Renal cortical epithelial cell (primary cell): Measurements from ENCODE around the gene TOMT. TPM values are rescaled to one million over a fixed set of nuclear protein-coding genes. Genes with fewer than 3 reads are reported as not detected.

Experiments
- DNase-seq: peaks from one replicate; pipeline ENCODE4 v3.0.0-alpha.2; 2011; ENCODE audit warnings: low read depth
- total RNA-seq: library from RNA; depleted of rRNA; stranded (reverse); fragments of >200 nt; gene quantifications from 2 replicates; pipeline ENCODE4 v1.2.3, GENCODE V29; 2014

Gene TOMT
- not detected in 2 replicates for total RNA-seq

GRCh38 chr11:72105888-72106287 lies at the start of gene TOMT:
TOMT (plus strand) TSS chr11:72105924; CDS start chr11:72105952, 28 bp downstream.
- DNase-seq, result no peak

GRCh38 chr11:72058416-72059034 lies 47.2 kb upstream of the TOMT start:
- no peak for DNase-seq

GRCh38 chr11:72061739-72062396 lies 43.9 kb upstream of the TOMT start:
- DNase-seq, result no peak

GRCh38 chr11:72066855-72067254 lies 38.9 kb upstream of the TOMT start:
- no peak for DNase-seq

- DNase-seq, result peak; percentile 64
Observed at GRCh38 chr11:72067266-72067665, 38.5 kb upstream of the TOMT start.

- no peak for DNase-seq
Observed at GRCh38 chr11:72067676-72068075, 38.0 kb upstream of the TOMT start.

- no peak for DNase-seq
Observed at GRCh38 chr11:72069200-72069599, 36.5 kb upstream of the TOMT start.

- DNase-seq, result peak; percentile 95
Observed at GRCh38 chr11:72069787-72070251, 35.9 kb upstream of the TOMT start.

GRCh38 chr11:72070491-72070890 lies 35.2 kb upstream of the TOMT start:
- DNase-seq, result no peak

GRCh38 chr11:72072348-72072747 lies 33.4 kb upstream of the TOMT start:
- DNase-seq, result peak; percentile 75

- DNase-seq, result no peak
Observed at GRCh38 chr11:72075109-72075508, 30.6 kb upstream of the TOMT start.

GRCh38 chr11:72075756-72076155 lies 30.0 kb upstream of the TOMT start:
- no peak for DNase-seq

GRCh38 chr11:72078477-72078876 lies 27.2 kb upstream of the TOMT start:
- DNase-seq, result peak; percentile 47

- no peak for DNase-seq
Observed at GRCh38 chr11:72079819-72080325, 25.9 kb upstream of the TOMT start.

GRCh38 chr11:72080326-72081183 lies 25.2 kb upstream of the TOMT start, which contains the start of the genes LRRC51 and NUMA1:
LRRC51 (plus strand) TSS chr11:72080850; CDS start chr11:72089084, 8,234 bp downstream.
NUMA1 (minus strand) TSS chr11:72080542; CDS start chr11:72035943, 44,599 bp downstream.
- peak; percentile 99 for DNase-seq

- DNase-seq, result no peak
Observed at GRCh38 chr11:72081184-72081644, 24.5 kb upstream of the TOMT start.

- DNase-seq, result peak; percentile 58
Observed at GRCh38 chr11:72081821-72082453, 23.8 kb upstream of the TOMT start.

GRCh38 chr11:72083414-72083813 lies 22.3 kb upstream of the TOMT start:
- no peak for DNase-seq

- DNase-seq, result no peak
Observed at GRCh38 chr11:72084076-72084475, 21.6 kb upstream of the TOMT start.

- no peak for DNase-seq
Observed at GRCh38 chr11:72084965-72085364, 20.8 kb upstream of the TOMT start.

- no peak for DNase-seq
Observed at GRCh38 chr11:72085621-72086351, 19.9 kb upstream of the TOMT start.
